Cortex of kidney (tissue), 1 donor: ENCODE results near the gene CACNA1A.
"Not testable (repeated sequence)": the region's sequence is repeated elsewhere in the genome, so short reads cannot be mapped to it uniquely, and the experiment has no call there.

Experiments
- DNase-seq: peaks from one replicate; lab custom pipeline; 2025; lab: John Stamatoyannopoulos, UW

The CACNA1A gene

GRCh38 chr19:13427273-13428051 lies 78.8 kb downstream of the CACNA1A start:
- no peak for DNase-seq

GRCh38 chr19:13425875-13426274 lies 80.4 kb downstream of the CACNA1A start:
- not testable (repeated sequence) for DNase-seq

- DNase-seq, result no peak
Measured at GRCh38 chr19:13425151-13425550, 81.1 kb downstream of the CACNA1A start.

GRCh38 chr19:13420780-13421179 lies 85.5 kb downstream of the CACNA1A start:
- no peak for DNase-seq

- DNase-seq, result no peak
Measured at GRCh38 chr19:13417054-13417453, 89.2 kb downstream of the CACNA1A start.

GRCh38 chr19:13411899-13412298 lies 94.4 kb downstream of the CACNA1A start:
- DNase-seq, result no peak

- no peak for DNase-seq
Measured at GRCh38 chr19:13410946-13411345, 95.3 kb downstream of the CACNA1A start.

GRCh38 chr19:13408889-13409518 lies 97.3 kb downstream of the CACNA1A start:
- no peak for DNase-seq

- DNase-seq, result no peak
Measured at GRCh38 chr19:13404236-13404635, 102.0 kb downstream of the CACNA1A start.

GRCh38 chr19:13401388-13401787 lies 104.9 kb downstream of the CACNA1A start:
- no peak for DNase-seq

- no peak for DNase-seq
Measured at GRCh38 chr19:13400296-13400695, 106.0 kb downstream of the CACNA1A start.

- DNase-seq, result no peak
Measured at GRCh38 chr19:13399746-13400145, 106.5 kb downstream of the CACNA1A start.

GRCh38 chr19:13398780-13399726 lies 107.2 kb downstream of the CACNA1A start:
- no peak for DNase-seq

GRCh38 chr19:13398182-13398581 lies 108.1 kb downstream of the CACNA1A start:
- DNase-seq, result no peak

GRCh38 chr19:13396250-13397080 lies 109.8 kb downstream of the CACNA1A start:
- no peak for DNase-seq

- no peak for DNase-seq
Measured at GRCh38 chr19:13382633-13382938, 123.7 kb downstream of the CACNA1A start.

GRCh38 chr19:13381827-13382632 lies 124.2 kb downstream of the CACNA1A start:
- no peak for DNase-seq

- no peak for DNase-seq
Measured at GRCh38 chr19:13376537-13376936, 129.7 kb downstream of the CACNA1A start.

GRCh38 chr19:13373599-13373998 lies 132.7 kb downstream of the CACNA1A start:
- DNase-seq, result no peak

- no peak for DNase-seq
Measured at GRCh38 chr19:13370948-13371347, 135.3 kb downstream of the CACNA1A start.
